Smooth muscle cell (in vitro differentiated cells): ENCODE results near the gene ZNF605. TPM values are rescaled to one million over a fixed set of nuclear protein-coding genes. Genes with fewer than 3 reads are reported as not detected.

Experiments used
- DNase-seq: peaks from one replicate; lab custom pipeline; 2025; ENCODE audit not compliant: unreplicated experiment; lab: John Stamatoyannopoulos, UW
- H2AFZ ChIP-seq: fragments of 200-600 bp; sonication (generic); 2 replicates; pipeline ENCODE4 v1.6.0; 2016; ENCODE audit warnings: antibody characterized with exemption, low read depth, mild to moderate bottlenecking
- H3F3A ChIP-seq: fragments of 200-600 bp; sonication (generic); 2 replicates; pipeline ENCODE4 v1.6.0; 2017; ENCODE audit warnings: antibody characterized with exemption, low read depth
- H3K27ac ChIP-seq: fragments of 200-600 bp; sonication (generic); 2 replicates; pipeline ENCODE4 v1.5.1; 2016; ENCODE audit warnings: low read depth, mild to moderate bottlenecking
- H3K27me3 ChIP-seq: fragments of 200-600 bp; sonication (generic); 2 replicates; pipeline ENCODE4 v1.6.1; 2016; ENCODE audit warnings: low read depth, mild to moderate bottlenecking
- H3K36me3 ChIP-seq: fragments of 200-600 bp; sonication (generic); 2 replicates; pipeline ENCODE4 v1.5.1; 2016; ENCODE audit warnings: low read depth
- H3K4me1 ChIP-seq: fragments of 200-600 bp; sonication (generic); 2 replicates; pipeline ENCODE4 v1.5.1; 2016; ENCODE audit warnings: low read depth
- H3K4me2 ChIP-seq: fragments of 200-600 bp; sonication (generic); 2 replicates; pipeline ENCODE4 v1.6.0; 2016; ENCODE audit warnings: mild to moderate bottlenecking
- H3K4me3 ChIP-seq: fragments of 200-600 bp; sonication (generic); 2 replicates; pipeline ENCODE4 v1.5.1; 2016; ENCODE audit warnings: mild to moderate bottlenecking
- H3K79me2 ChIP-seq: fragments of 200-600 bp; sonication (generic); 2 replicates; pipeline ENCODE4 v1.6.0; 2016; ENCODE audit warnings: low read depth, mild to moderate bottlenecking
- H3K9ac ChIP-seq: fragments of 200-600 bp; sonication (generic); 2 replicates; pipeline ENCODE4 v1.6.0; 2016; ENCODE audit warnings: low read depth
- H3K9me3 ChIP-seq: fragments of 200-600 bp; sonication (generic); replicated peaks from 2 replicates; pipeline ENCODE4 v1.5.1; 2016; ENCODE audit warnings: low read depth
- H4K20me1 ChIP-seq: fragments of 200-600 bp; sonication (generic); 2 replicates; pipeline ENCODE4 v1.6.0; 2016; ENCODE audit warnings: low read depth
- WGBS: methylation state at CpG from one replicate; pipeline ENCODE4 v1.1.7; 2016; ENCODE audit warnings: low lambda C conversion rate; 5-methylcytosine and 5-hydroxymethylcytosine counted together
- polyA plus RNA-seq: library from polyadenylated mRNA; unstranded; fragments of >200 nt; fragmentation: Nextera tagmentation; extraction: Ambion mirVana; gene quantifications from 2 replicates; pipeline ENCODE4 v1.2.1, GENCODE V29; 2016
- total RNA-seq: library from RNA; depleted of rRNA; stranded (reverse); fragments of >200 nt; gene quantifications from 2 replicates; pipeline ENCODE4 v1.2.3, GENCODE V29; 2014
- TF ChIP-seq, protein P1 (sequence below): fragments of 200-600 bp; sonication (generic); IDR thresholded peaks from 2 replicates; pipeline ENCODE4 v1.5.1; 2017; ENCODE audit warnings: borderline replicate concordance, mild to moderate bottlenecking, antibody characterized with exemption; ENCODE audit not compliant: insufficient read depth, poor library complexity, severe bottlenecking

Gene ZNF605
- total and polyA plus RNA-seq, 2 experiments from 2014 or later: 6.3 to 9.7 TPM

DNA sequence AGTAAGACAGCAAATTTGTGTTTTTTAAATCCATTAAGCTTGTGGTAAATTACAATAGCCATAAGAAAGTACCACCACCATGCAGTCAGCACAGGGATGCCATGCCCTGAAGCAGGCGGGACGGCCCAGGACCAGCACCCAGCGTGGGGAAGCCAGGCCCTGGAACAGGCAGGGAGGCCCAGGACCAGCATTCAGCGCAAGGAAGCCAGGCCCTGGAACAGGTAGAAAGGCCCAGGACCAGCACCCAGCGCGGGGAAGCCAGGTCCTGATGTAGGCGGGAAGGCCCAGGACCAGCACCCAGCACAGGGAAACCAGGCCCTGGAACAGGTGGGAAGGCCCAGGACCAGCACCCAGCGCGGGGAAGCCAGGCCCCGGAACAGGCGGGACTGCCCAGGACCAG lies 81.9 kb downstream of the ZNF605 start:
- Histone ChIP-seq H2AFZ (no peak overlapping the region), H3K4me3 (no peak overlapping the region), H3K9ac (no peak overlapping the region), H3K36me3 (peaks cover 17% of the 10 kb centered on the region), H3K9me3 (no peaks in the 10 kb centered on the region), H3F3A (no peaks in the 10 kb centered on the region), H3K27me3 (no peaks in the 10 kb centered on the region), H3K4me1 (no peaks in the 10 kb centered on the region), H3K79me2 (peaks cover 25% of the 10 kb centered on the region), H3K27ac (no peak overlapping the region), H3K4me2 (no peak overlapping the region), H4K20me1 (peaks cover 8% of the 10 kb centered on the region)
- no peak for DNase-seq
- WGBS: 98% methylated on average over 11 of the region's 11 CpGs
- TF ChIP-seq, protein P1, sequence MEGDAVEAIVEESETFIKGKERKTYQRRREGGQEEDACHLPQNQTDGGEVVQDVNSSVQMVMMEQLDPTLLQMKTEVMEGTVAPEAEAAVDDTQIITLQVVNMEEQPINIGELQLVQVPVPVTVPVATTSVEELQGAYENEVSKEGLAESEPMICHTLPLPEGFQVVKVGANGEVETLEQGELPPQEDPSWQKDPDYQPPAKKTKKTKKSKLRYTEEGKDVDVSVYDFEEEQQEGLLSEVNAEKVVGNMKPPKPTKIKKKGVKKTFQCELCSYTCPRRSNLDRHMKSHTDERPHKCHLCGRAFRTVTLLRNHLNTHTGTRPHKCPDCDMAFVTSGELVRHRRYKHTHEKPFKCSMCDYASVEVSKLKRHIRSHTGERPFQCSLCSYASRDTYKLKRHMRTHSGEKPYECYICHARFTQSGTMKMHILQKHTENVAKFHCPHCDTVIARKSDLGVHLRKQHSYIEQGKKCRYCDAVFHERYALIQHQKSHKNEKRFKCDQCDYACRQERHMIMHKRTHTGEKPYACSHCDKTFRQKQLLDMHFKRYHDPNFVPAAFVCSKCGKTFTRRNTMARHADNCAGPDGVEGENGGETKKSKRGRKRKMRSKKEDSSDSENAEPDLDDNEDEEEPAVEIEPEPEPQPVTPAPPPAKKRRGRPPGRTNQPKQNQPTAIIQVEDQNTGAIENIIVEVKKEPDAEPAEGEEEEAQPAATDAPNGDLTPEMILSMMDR: no peak

DNA sequence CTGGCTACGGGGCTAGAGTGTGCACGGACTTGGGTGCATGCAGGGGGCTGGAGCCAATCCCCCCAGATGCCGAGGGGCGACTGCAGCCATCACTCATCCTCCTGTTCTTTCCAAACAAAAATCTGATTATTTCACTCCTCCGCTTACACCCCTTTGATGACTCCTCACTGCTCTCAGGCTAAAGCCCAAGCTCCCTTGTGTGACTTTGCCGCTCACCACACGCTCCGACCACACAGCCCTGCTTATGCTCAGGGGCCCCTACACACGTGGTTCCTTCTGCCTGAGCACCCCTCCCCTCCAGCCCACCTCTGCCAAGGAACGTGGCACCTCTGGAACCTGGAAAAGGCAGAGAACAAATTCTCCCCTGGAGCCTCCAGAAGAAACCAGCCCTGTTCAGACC lies 82.4 kb downstream of the ZNF605 start:
- H3K27ac ChIP-seq: no peak overlapping the region
- H3K27me3 ChIP-seq: no peaks in the 10 kb centered on the region
- H3K4me3 ChIP-seq: no peak overlapping the region
- TF ChIP-seq, protein P1: no peak
- WGBS: 95% methylated on average over 10 of the region's 10 CpGs
- no peaks in the 10 kb centered on the region for H3F3A ChIP-seq
- peaks cover 4% of the 10 kb centered on the region for H4K20me1 ChIP-seq
- no peak overlapping the region for H2AFZ ChIP-seq
- H3K9ac ChIP-seq: no peak overlapping the region
- H3K79me2 ChIP-seq: peaks cover 20% of the 10 kb centered on the region
- no peaks in the 10 kb centered on the region for H3K9me3 ChIP-seq
- DNase-seq: no peak
- H3K36me3 ChIP-seq: peaks cover 17% of the 10 kb centered on the region
- H3K4me1 ChIP-seq: no peaks in the 10 kb centered on the region
- no peak overlapping the region for H3K4me2 ChIP-seq

DNA sequence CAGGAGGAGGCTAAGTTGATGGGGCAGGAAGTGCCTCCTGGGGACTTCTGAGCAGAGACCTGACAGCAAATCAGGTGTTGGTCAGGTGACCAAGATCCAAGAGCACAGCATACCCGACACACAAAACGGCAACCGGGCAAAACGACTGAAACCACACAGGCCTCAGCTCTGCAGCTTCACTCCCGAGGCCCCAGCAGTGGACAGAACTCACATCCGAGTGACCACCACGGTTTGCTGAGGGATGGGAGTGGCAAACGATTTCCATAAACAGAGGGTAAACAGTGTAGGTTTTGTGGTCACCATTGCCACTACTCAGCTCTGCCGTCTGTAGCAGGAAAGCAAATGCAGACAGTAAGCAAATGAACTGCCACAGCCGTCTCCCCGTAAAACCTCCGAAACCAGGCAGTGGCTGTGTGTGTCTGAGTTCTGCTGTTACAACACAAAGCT lies 83.1 kb downstream of the ZNF605 start:
- Histone ChIP-seq H3K36me3 (peaks cover 17% of the 10 kb centered on the region), H3K27ac (no peak overlapping the region), H3K27me3 (no peaks in the 10 kb centered on the region), H3K79me2 (peaks cover 13% of the 10 kb centered on the region), H3K4me3 (no peak overlapping the region), H4K20me1 (peaks cover 2% of the 10 kb centered on the region), H2AFZ (no peak overlapping the region), H3K9me3 (no peaks in the 10 kb centered on the region), H3K4me1 (no peaks in the 10 kb centered on the region), H3F3A (no peaks in the 10 kb centered on the region), H3K4me2 (no peak overlapping the region), H3K9ac (no peak overlapping the region)
- TF ChIP-seq, protein P1: no peak
- DNase-seq: no peak
- 93% methylated on average over 12 of the region's 12 CpGs for WGBS

DNA sequence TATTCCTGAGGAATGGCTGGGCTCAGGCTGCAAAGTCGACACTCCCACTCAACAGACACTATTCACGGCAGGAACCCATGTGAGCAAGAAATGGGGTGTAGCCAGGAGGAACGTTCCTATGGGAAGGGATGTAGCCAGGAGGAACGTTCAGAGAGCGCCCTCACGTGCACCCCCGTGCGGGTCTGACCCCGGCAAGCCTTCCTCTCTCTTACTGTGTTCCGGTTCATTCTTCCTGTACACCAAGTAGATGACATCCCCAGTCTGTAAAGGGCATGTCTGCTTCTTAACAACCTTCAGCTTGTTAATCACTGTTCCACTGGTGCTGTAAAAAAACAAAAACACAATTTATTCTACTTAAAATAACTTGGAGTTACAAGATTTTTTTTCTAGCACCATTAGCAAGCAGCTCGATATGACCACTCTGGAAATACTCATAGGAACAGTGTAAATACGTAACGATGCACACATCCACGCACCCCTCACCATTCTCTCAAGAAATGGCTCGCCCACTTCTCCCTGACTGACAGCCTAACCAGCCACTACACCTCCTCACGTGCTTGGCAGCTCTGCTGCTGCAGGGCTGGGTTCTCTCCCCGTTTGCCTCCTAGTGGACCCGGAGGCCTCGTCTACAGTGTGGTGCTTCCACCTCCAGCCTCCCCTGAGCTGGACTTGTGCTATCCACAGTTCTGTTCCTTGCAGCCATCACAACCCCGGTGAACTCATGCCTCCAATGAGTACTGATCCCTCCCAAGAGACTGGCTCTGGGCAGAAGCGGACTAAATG lies 83.8 kb downstream of the ZNF605 start:
- Histone ChIP-seq H3F3A (peaks cover 4% of the 10 kb centered on the region), H3K4me3 (no peak overlapping the region), H3K9ac (no peak overlapping the region), H3K4me1 (no peaks in the 10 kb centered on the region), H2AFZ (no peak overlapping the region), H3K4me2 (no peak overlapping the region), H3K27me3 (no peaks in the 10 kb centered on the region), H3K9me3 (no peaks in the 10 kb centered on the region), H4K20me1 (peaks cover 2% of the 10 kb centered on the region), H3K79me2 (peaks cover 14% of the 10 kb centered on the region), H3K27ac (no peak overlapping the region), H3K36me3 (peaks cover 13% of the 10 kb centered on the region)
- WGBS: 95% methylated on average over 21 of the region's 21 CpGs
- DNase-seq: no peak
- TF ChIP-seq, protein P1: no peak
